ENCODE measurements around the gene ALPG. TPM values are rescaled to one million over a fixed set of nuclear protein-coding genes. Genes with fewer than 3 reads are reported as not detected.

The ALPG gene
- total RNA-seq, 4 donors from 2014 or later = not detected

DNA sequence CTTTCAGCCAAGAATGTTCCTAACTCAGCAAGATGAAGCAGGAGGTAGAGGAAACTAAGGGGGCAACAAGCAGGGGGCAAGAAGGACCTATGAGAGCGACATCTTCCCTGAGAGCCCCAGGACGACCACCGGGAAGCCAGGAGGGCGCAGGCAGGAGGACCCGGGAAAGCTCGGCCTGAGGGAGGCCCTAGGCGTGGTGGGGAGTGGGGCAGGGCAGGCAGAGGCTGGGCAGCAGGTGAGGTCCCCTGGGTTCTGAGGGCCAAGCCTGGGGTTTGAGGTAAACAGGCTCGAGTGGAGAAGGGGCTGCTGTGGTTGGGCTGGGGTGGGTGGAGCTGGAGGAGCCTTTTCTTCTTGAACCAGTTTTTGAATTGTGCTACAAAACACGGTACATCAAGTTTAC lies 48.0 kb downstream of the ALPG start:
- TF ChIP-seq, protein P1, sequence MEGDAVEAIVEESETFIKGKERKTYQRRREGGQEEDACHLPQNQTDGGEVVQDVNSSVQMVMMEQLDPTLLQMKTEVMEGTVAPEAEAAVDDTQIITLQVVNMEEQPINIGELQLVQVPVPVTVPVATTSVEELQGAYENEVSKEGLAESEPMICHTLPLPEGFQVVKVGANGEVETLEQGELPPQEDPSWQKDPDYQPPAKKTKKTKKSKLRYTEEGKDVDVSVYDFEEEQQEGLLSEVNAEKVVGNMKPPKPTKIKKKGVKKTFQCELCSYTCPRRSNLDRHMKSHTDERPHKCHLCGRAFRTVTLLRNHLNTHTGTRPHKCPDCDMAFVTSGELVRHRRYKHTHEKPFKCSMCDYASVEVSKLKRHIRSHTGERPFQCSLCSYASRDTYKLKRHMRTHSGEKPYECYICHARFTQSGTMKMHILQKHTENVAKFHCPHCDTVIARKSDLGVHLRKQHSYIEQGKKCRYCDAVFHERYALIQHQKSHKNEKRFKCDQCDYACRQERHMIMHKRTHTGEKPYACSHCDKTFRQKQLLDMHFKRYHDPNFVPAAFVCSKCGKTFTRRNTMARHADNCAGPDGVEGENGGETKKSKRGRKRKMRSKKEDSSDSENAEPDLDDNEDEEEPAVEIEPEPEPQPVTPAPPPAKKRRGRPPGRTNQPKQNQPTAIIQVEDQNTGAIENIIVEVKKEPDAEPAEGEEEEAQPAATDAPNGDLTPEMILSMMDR (IDR thresholded peaks at IDR 0.05) = no peak
- DNase-seq (ENCODE audit: low spot score) = no peak

DNA sequence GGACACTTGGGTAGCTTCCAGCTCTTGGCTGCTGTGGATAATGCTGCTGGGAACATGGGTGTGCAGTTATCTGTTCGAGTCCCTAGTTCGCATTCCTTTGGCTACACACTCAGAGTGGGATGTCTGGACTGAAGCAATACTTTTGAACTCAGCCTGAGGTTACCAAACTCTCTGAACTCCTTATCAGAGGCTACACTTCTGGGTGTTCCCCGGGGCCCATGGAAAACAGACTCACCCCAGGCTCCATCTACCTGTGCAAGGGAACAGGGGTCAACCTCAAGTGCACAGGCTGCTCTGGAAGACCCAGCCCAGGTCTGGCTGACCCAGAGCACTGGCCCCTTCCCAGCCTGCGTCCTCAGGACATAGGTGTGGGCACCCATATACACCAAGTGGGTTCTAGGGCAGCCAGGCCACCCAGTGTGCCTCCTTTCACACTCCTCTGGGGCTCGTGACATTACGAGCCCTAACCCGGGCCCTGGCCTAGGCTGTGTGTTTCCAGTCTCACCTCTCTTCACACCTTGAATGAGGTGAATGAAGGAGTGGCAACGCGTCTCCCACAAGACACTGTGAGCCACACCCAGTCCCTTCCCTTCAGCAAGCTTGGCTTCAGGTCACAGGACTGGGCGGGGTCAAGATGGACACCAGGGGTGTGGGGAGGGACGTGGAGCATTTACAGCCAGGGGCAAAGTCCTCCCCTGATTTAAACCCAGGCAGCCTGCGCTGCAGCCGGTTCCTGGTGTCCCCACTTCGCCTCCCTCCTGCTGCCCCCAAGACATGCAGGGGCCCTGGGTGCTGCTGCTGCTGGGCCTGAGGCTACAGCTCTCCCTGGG lies 49.0 kb downstream of the ALPG start, which contains the start of gene ALPI:
ALPI (plus strand) TSS at position 728 of the 830 bp plus-strand sequence; CDS start at position 775, 47 bp downstream.
- no peak for DNase-seq (ENCODE audit: low spot score)
- TF ChIP-seq, protein P1 (IDR thresholded peaks at IDR 0.05) = no peak
- ATAC-seq (ENCODE audit: low FRiP score) = no peak

More for the DNA sequence above, 48.0 kb downstream of the ALPG start:
- no peak for ATAC-seq (ENCODE audit: low FRiP score)

DNA sequence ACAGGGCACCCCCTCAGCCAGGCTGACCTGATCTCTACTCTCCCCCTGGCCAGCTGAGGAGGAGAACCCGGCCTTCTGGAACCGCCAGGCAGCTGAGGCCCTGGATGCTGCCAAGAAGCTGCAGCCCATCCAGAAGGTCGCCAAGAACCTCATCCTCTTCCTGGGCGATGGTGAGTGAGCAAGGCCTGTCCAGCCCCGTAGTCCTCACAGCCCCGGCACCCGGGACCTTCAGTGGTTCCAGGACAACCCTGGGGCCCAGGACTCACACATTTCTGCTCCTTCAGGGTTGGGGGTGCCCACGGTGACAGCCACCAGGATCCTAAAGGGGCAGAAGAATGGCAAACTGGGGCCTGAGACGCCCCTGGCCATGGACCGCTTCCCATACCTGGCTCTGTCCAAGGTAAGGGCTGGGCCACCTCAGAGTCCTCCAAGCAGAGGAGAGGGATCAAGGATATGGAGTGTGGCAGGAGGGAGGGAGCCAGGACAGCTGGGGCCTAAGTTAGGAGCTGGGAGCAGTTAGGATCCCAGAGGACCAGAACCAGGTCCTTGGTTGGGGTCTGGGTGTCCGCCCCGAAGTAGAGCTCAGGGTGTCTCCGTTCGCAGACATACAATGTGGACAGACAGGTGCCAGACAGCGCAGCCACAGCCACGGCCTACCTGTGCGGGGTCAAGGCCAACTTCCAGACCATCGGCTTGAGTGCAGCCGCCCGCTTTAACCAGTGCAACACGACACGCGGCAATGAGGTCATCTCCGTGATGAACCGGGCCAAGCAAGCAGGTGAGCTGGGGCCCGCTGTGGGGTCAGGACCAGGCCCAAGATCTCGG lies 49.9 kb downstream of the ALPG start:
- DNase-seq (ENCODE audit: low spot score) = no peak
- ATAC-seq (ENCODE audit: low FRiP score) = no peak
- TF ChIP-seq, protein P1 (IDR thresholded peaks at IDR 0.05) = no peak

GRCh38 chr2:232457121-232458011 lies 50.7 kb downstream of the ALPG start:
- ATAC-seq (ENCODE audit: low FRiP score) = no peak
- no peak for DNase-seq (ENCODE audit: low spot score)
- TF ChIP-seq, protein P1 (IDR thresholded peaks at IDR 0.05) = no peak

- TF ChIP-seq, protein P1 (IDR thresholded peaks at IDR 0.05) = no peak
- ATAC-seq (ENCODE audit: low FRiP score) (no peak), DNase-seq (ENCODE audit: low spot score) (no peak)
Measured at GRCh38 chr2:232458051-232458660, 51.5 kb downstream of the ALPG start.

Measured in omental fat pad (tissue), 4 donors.